ENCODE measurements around the gene C1R.
"Not testable (repeated sequence)": the region's sequence is repeated elsewhere in the genome, so short reads cannot be mapped to it uniquely, and the experiment has no call there.

C1R gene

DNA sequence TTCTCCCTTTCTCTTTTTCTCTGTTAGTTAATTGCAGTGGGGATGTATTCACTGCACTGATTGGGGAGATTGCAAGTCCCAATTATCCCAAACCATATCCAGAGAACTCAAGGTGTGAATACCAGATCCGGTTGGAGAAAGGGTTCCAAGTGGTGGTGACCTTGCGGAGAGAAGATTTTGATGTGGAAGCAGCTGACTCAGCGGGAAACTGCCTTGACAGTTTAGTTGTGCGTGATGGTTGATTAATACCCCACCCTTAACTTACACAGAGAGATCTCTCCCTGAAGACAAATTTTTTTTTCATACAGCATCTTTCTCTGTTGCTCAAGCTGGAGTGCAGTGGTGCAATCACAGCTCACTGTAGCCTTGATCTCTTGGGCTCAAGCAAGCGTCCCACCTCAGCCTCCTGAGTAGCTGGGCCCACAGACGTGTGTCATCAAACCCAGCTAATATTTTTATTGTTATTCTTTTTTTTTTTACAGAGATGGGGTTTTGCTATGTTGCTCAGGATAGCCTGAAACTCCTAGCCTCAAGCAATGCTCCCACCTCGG lies 27.1 kb downstream of the C1R start:
- no peak for DNase-seq

- DNase-seq = no peak
Measured at GRCh38 chr12:7064516-7064915, 27.7 kb downstream of the C1R start.

DNA sequence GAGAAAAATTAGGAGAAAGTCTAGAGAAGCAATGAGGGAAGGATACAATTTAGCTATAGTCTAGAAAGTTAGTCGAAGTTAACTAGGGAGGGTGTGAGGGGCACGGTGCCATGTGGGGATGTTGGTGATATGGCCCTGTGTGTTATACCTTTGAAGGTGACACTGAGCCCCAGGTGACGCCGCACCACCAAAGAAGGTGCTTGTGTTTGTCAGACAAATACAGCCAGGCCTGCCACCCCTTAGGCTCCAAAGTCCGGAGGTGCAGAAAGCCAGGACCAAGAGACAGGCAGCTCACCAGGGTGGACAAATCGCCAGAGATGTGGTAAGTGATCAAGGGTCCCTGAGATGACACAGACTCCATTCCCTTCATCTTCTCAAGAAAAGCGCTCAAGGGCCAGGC lies 30.6 kb downstream of the C1R start:
- no peak for DNase-seq

- DNase-seq = no peak
Measured at GRCh38 chr12:7061138-7061537, 31.1 kb downstream of the C1R start.

- no peak for DNase-seq
Measured at GRCh38 chr12:7060353-7060954, 31.8 kb downstream of the C1R start, which contains the start of gene C1S. C1S (plus strand) TSS chr12:7060718; CDS start chr12:7061913, 1,195 bp downstream.

GRCh38 chr12:7059780-7060179 lies 32.5 kb downstream of the C1R start:
- DNase-seq = no peak

GRCh38 chr12:7058850-7059395 lies 33.3 kb downstream of the C1R start:
- DNase-seq = no peak

- DNase-seq = no peak
Measured at GRCh38 chr12:7058163-7058845, 33.9 kb downstream of the C1R start.

DNA sequence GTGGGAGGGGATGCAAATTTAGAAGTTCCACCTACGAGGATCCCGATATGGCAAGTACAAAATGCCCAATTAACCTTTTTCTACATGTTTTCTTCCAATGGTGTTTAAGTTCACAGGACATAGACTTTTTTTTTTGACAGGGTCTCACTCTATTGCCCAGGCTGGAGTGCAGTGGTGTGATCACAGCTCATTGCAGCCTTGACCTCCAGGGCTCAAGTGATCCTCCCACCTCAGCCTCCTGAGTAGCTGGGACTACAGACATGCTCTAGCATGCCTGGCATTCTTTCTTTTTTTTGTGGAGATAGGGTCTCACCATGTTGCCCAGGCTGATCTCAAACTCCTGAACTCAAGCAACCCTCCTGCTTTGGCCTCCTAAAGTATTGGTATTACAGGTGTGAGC lies 36.5 kb downstream of the C1R start:
- DNase-seq = not testable (repeated sequence)

GRCh38 chr12:7054925-7055324 lies 37.3 kb downstream of the C1R start:
- no peak for DNase-seq

GRCh38 chr12:7049973-7050372 lies 42.3 kb downstream of the C1R start:
- DNase-seq = not testable (repeated sequence)

GRCh38 chr12:7049445-7049951 lies 42.7 kb downstream of the C1R start:
- DNase-seq = not testable (repeated sequence)

- no peak for DNase-seq
Measured at GRCh38 chr12:7047306-7047705, 44.9 kb downstream of the C1R start.

DNA sequence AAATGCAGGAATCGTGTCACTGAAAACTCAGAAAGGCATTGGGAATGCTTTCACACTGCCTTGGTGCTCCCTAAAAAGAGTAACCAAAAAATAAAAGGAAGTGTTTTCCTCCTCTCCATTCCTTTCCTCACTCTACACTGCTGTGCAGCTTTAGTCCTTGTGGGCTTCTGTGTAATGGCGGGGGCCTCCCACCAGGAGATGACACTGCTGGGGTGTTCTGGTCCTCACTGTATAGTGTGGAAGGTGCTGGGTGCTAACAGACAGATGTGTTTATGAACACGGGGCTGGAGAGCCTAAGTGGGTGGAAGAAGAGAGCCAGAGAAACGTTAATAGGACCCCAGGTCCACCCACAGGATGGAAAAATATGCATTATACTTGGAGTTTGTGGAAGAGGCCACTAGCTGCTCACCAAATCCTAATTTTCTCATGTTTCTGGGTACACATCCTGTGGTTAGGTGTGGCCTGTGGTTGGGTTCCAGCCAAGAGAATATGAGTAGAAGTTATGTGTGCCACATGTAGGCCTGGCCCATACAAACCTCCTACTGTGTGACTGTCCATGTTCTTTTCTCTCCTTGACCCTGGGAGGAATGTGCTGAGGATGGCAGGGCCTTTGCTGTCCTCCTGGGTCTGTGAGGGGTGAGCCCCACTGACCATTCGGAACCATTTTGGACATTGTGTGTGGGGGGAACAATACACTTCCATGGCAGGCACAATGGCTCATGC lies 45.7 kb downstream of the C1R start:
- DNase-seq = no peak

DNA sequence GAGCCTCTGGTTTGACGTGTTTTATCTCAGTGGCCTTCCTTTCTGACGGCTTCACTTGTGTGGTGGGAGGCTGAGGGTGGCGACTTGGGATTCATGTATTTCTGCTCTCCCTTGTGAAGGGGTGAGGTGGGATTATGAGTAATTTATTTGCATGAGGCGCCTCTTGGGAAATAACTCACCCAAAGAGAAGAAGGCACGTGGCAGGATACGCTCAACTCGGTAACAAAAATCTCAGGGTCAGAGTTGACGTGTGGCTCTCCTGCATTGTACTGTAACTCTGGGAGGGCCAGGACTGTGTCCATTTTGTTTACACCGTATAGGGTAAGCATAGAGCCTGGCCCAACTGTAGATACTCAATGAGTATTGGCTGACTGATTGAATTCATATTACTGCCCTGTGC lies 46.3 kb downstream of the C1R start:
- DNase-seq = no peak

- no peak for DNase-seq
Measured at GRCh38 chr12:7042842-7043241, 49.4 kb downstream of the C1R start.

DNA sequence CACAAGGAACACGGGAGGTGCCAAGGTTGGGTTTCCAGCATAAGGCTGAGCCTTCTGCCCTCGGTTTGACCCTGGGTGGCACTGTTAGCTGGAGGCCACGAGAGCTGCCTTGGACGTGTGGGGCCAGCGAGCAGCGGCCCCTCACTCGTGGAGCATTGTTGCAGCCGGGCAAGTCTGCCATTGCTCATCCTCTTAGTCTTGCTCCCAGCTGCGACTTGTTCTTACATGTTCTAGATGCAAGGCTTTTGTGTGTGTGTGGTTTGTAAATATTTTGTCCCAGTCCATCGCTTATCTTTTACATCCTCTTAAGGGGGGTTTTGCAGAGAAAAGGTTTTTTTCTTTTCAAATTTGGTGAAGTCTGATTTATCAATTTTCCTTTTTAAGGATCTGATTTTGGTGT lies 52.8 kb downstream of the C1R start:
- no peak for DNase-seq

DNA sequence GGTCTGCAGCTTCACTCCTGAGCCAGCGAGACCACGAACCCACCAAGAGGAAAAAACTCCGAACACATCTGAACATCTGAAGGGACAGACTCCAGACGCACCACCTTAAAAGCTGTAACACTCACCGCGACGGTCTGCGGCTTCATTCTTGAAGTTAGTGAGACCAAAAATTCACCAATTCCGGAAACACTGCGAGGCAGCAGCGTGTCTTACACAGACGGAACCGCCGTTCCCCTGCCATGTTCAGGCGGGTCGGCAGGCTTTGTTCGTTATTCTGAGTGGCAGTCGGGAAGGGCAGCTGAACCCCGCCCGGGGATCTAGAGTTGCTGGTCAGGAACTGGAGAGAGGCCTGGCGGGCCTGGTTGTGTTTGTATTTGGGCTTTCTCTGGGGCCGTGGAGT lies 53.7 kb downstream of the C1R start:
- DNase-seq = no peak

DNA sequence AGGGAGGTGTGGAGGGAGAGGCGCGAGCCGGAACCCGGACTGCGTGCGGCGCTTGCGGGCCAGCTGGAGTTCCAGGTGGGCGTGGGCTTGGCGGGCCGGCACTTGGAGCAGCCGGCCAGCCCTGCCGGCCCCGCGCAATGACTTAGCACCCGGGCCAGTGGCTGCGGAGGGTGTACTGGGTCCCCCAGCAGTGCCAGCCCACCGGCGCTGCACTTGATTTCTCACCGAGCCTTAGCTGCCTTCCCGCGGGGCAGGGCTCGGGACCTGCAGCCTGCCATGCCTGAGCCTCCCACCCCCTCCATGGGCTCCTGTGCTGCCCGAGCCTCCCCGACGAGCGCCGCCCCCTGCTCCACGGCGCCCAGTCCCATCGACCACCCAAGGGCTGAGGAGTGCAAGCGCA lies 54.8 kb downstream of the C1R start:
- not testable (repeated sequence) for DNase-seq

DNA sequence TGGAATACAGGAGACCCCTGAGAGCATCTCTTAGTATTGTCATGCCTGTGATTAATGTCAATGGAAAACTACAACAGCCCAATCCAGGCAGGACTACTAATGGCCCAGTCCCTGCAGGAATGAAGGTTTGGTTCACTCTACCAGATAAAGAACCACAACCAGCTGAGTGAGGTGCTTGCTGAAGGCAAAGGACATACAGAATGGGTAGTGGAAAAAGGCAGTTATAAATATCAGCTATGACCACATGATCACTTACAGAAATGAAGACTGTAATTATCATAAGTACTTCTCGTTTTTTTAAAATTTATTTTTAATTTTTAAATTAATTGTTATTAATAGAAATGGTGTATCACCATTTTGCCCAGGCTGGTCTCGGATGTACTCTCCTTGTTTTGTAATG lies 56.8 kb downstream of the C1R start:
- no peak for DNase-seq

GRCh38 chr12:7034464-7034863 lies 57.8 kb downstream of the C1R start:
- no peak for DNase-seq

- DNase-seq = no peak
Measured at GRCh38 chr12:7032990-7033389, 59.3 kb downstream of the C1R start.

DNA sequence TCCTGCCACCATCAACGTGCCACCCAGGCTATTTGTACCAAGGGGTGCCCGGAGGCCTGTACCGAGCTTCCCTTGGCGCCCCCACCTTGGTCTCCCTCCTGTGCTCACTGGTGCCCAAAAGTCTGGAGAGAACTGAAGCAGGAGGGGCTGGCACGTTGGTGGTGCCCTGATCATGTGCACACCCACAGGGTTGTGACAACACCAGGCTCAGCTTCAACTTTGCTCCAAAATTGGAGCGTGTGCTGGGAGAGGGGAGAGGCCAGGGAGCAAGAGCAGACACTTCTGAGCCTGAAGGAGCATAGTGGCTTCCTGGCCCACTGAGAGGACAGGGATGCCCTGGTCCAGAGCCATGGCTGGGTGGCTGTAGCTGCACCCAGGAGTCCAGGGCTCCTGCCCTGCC lies 60.9 kb downstream of the C1R start:
- DNase-seq = no peak
